Upper lobe of left lung (tissue), 4 donors: ENCODE data around the gene SRRM4.

Source experiments
- CTCF ChIP-seq, 6 experiments: fragments of 450-650 bp in 4 of 6; fragments of 200-600 bp in 2 of 6; sonication (generic) in 2 of 6; IDR thresholded peaks; one replicate each; pipeline ENCODE4 v1.5.1; 2016 to 2019; ENCODE audit warnings: antibody characterized with exemption in 6 of 6
- EP300 ChIP-seq, 4 donors: sonication (generic); formaldehyde crosslinking; IDR thresholded peaks; one replicate each; pipeline ENCODE4 v1.5.1; 2017; ENCODE audit warnings: antibody characterized with exemption in 4 of 4, control low read depth in 2 of 4
- POLR2A ChIP-seq, 4 donors: fragments of 450-650 bp; IDR thresholded peaks; one replicate each; pipeline ENCODE4 v1.5.1; 2016 to 2017; ENCODE audit warnings: antibody characterized with exemption in 4 of 4, mild to moderate bottlenecking in 2 of 4
- POLR2AphosphoS5 ChIP-seq, 2 donors: sonication (generic); formaldehyde crosslinking; IDR thresholded peaks; one replicate each; pipeline ENCODE4 v1.5.1; 2017; ENCODE audit warnings: antibody characterized with exemption in 2 of 2

DNA sequence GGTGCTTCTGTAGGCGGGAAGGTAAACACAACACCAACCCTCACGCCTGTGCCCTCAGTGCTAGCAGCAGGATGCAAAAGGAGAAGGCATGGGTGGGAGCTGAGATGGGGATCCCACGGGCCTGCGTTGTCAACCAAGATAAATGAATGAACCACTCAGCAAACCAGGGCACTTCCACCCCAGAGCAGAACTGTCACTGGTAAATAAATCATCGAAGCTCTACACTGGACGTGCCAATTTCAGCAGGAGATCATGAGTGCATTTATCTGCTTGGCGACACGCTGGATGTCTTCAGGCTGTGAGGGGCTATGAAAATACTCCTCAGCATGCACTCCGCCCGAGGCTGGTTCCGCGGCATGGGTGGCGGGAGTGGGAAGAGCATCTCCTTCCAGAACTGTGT lies 230.5 kb downstream of the SRRM4 start:
- no peak for TF ChIP-seq CTCF (IDR thresholded peaks at IDR 0.05)
- no peak for TF ChIP-seq POLR2AphosphoS5 (IDR thresholded peaks at IDR 0.05)
- no peak for TF ChIP-seq POLR2A (IDR thresholded peaks at IDR 0.05)
- no peak for TF ChIP-seq EP300 (IDR thresholded peaks at IDR 0.05)
